Measurements from ENCODE around the gene FAM241A.
"Not testable (repeated sequence)": the region's sequence is repeated elsewhere in the genome, so short reads cannot be mapped to it uniquely, and the experiment has no call there.

Gene FAM241A

GRCh38 chr4:112184438-112184837, 39.2 kb downstream of the FAM241A start:
- Histone ChIP-seq H3K4me3 (ENCODE audit: low read length) (no peak overlapping the region), H3K4me1 (ENCODE audit: control insufficient read depth, insufficient read depth, low read length) (no peaks in the 10 kb centered on the region), H3K27ac (ENCODE audit: low read depth, low read length) (no peak overlapping the region), H3K9ac (ENCODE audit: low read length) (no peak overlapping the region), H3K27me3 (ENCODE audit: control insufficient read depth, insufficient read depth, low read length) (no peaks in the 10 kb centered on the region), H3K36me3 (ENCODE audit: control insufficient read depth, insufficient read depth, low read length) (no peaks in the 10 kb centered on the region)

- Histone ChIP-seq H3K4me1 (ENCODE audit: control insufficient read depth, insufficient read depth, low read length) (no peaks in the 10 kb centered on the region), H3K27me3 (ENCODE audit: control insufficient read depth, insufficient read depth, low read length) (no peaks in the 10 kb centered on the region), H3K36me3 (ENCODE audit: control insufficient read depth, insufficient read depth, low read length) (no peaks in the 10 kb centered on the region), H3K4me3 (ENCODE audit: low read length) (no peak overlapping the region), H3K27ac (ENCODE audit: low read depth, low read length) (no peak overlapping the region), H3K9ac (ENCODE audit: low read length) (no peak overlapping the region)
Observed at GRCh38 chr4:112185334-112185733, 40.1 kb downstream of the FAM241A start.

GRCh38 chr4:112185740-112186670, 40.8 kb downstream of the FAM241A start:
- Histone ChIP-seq H3K27me3 (ENCODE audit: control insufficient read depth, insufficient read depth, low read length) (no peaks in the 10 kb centered on the region), H3K27ac (ENCODE audit: low read depth, low read length) (no peak overlapping the region), H3K9ac (ENCODE audit: low read length) (no peak overlapping the region), H3K4me1 (ENCODE audit: control insufficient read depth, insufficient read depth, low read length) (no peaks in the 10 kb centered on the region), H3K4me3 (ENCODE audit: low read length) (no peak overlapping the region), H3K36me3 (ENCODE audit: control insufficient read depth, insufficient read depth, low read length) (no peaks in the 10 kb centered on the region)

GRCh38 chr4:112189754-112190153, 44.5 kb downstream of the FAM241A start:
- H3K27me3 ChIP-seq (ENCODE audit: control insufficient read depth, insufficient read depth, low read length): no peaks in the 10 kb centered on the region

GRCh38 chr4:112190684-112191083, 45.4 kb downstream of the FAM241A start:
- no peak overlapping the region for H3K27ac ChIP-seq (ENCODE audit: low read depth, low read length)
- no peak overlapping the region for H3K4me3 ChIP-seq (ENCODE audit: low read length)
- no peaks in the 10 kb centered on the region for H3K27me3 ChIP-seq (ENCODE audit: control insufficient read depth, insufficient read depth, low read length)
- no peaks in the 10 kb centered on the region for H3K36me3 ChIP-seq (ENCODE audit: control insufficient read depth, insufficient read depth, low read length)
- H3K9ac ChIP-seq (ENCODE audit: low read length): no peak overlapping the region
- H3K4me1 ChIP-seq (ENCODE audit: control insufficient read depth, insufficient read depth, low read length): no peaks in the 10 kb centered on the region

More at GRCh38 chr4:112189754-112190153, 44.5 kb downstream of the FAM241A start:
- no peak overlapping the region for H3K9ac ChIP-seq (ENCODE audit: low read length)
- no peaks in the 10 kb centered on the region for H3K4me1 ChIP-seq (ENCODE audit: control insufficient read depth, insufficient read depth, low read length)
- no peak overlapping the region for H3K4me3 ChIP-seq (ENCODE audit: low read length)
- H3K36me3 ChIP-seq (ENCODE audit: control insufficient read depth, insufficient read depth, low read length): no peaks in the 10 kb centered on the region
- H3K27ac ChIP-seq (ENCODE audit: low read depth, low read length): no peak overlapping the region

GRCh38 chr4:112196461-112196860, 51.2 kb downstream of the FAM241A start:
- H3K27ac ChIP-seq (ENCODE audit: low read depth, low read length): no peak overlapping the region
- H3K4me1 ChIP-seq (ENCODE audit: control insufficient read depth, insufficient read depth, low read length): no peaks in the 10 kb centered on the region
- no peaks in the 10 kb centered on the region for H3K36me3 ChIP-seq (ENCODE audit: control insufficient read depth, insufficient read depth, low read length)
- H3K27me3 ChIP-seq (ENCODE audit: control insufficient read depth, insufficient read depth, low read length): no peaks in the 10 kb centered on the region
- H3K4me3 ChIP-seq (ENCODE audit: low read length): no peak overlapping the region
- no peak overlapping the region for H3K9ac ChIP-seq (ENCODE audit: low read length)

- no peaks in the 10 kb centered on the region for H3K36me3 ChIP-seq (ENCODE audit: control insufficient read depth, insufficient read depth, low read length)
- H3K27me3 ChIP-seq (ENCODE audit: control insufficient read depth, insufficient read depth, low read length): no peaks in the 10 kb centered on the region
- H3K4me1 ChIP-seq (ENCODE audit: control insufficient read depth, insufficient read depth, low read length): no peaks in the 10 kb centered on the region
- H3K4me3 ChIP-seq (ENCODE audit: low read length): no peak overlapping the region
- H3K27ac ChIP-seq (ENCODE audit: low read depth, low read length): no peak overlapping the region
- no peak overlapping the region for H3K9ac ChIP-seq (ENCODE audit: low read length)
Observed at GRCh38 chr4:112199041-112199440, 53.8 kb downstream of the FAM241A start.

GRCh38 chr4:112201915-112202505, 56.8 kb downstream of the FAM241A start:
- no peak overlapping the region for H3K4me3 ChIP-seq (ENCODE audit: low read length)
- H3K27ac ChIP-seq (ENCODE audit: low read depth, low read length): no peak overlapping the region
- no peak overlapping the region for H3K9ac ChIP-seq (ENCODE audit: low read length)
- no peaks in the 10 kb centered on the region for H3K27me3 ChIP-seq (ENCODE audit: control insufficient read depth, insufficient read depth, low read length)
- H3K36me3 ChIP-seq (ENCODE audit: control insufficient read depth, insufficient read depth, low read length): no peaks in the 10 kb centered on the region
- H3K4me1 ChIP-seq (ENCODE audit: control insufficient read depth, insufficient read depth, low read length): no peaks in the 10 kb centered on the region

- no peak overlapping the region for H3K9ac ChIP-seq (ENCODE audit: low read length)
- H3K27ac ChIP-seq (ENCODE audit: low read depth, low read length): no peak overlapping the region
- H3K36me3 ChIP-seq (ENCODE audit: control insufficient read depth, insufficient read depth, low read length): no peaks in the 10 kb centered on the region
- H3K4me1 ChIP-seq (ENCODE audit: control insufficient read depth, insufficient read depth, low read length): no peaks in the 10 kb centered on the region
- H3K4me3 ChIP-seq (ENCODE audit: low read length): no peak overlapping the region
- no peaks in the 10 kb centered on the region for H3K27me3 ChIP-seq (ENCODE audit: control insufficient read depth, insufficient read depth, low read length)
Observed at GRCh38 chr4:112203593-112203992, 58.3 kb downstream of the FAM241A start.

GRCh38 chr4:112206431-112206830, 61.2 kb downstream of the FAM241A start:
- no peak overlapping the region for H3K4me3 ChIP-seq (ENCODE audit: low read length)
- no peak overlapping the region for H3K9ac ChIP-seq (ENCODE audit: low read length)
- no peak overlapping the region for H3K27ac ChIP-seq (ENCODE audit: low read depth, low read length)
- no peaks in the 10 kb centered on the region for H3K36me3 ChIP-seq (ENCODE audit: control insufficient read depth, insufficient read depth, low read length)
- no peaks in the 10 kb centered on the region for H3K27me3 ChIP-seq (ENCODE audit: control insufficient read depth, insufficient read depth, low read length)
- no peaks in the 10 kb centered on the region for H3K4me1 ChIP-seq (ENCODE audit: control insufficient read depth, insufficient read depth, low read length)

GRCh38 chr4:112208137-112209095, 63.2 kb downstream of the FAM241A start:
- not testable (repeated sequence) for H3K36me3 ChIP-seq (ENCODE audit: control insufficient read depth, insufficient read depth, low read length)

GRCh38 chr4:112210777-112211176, 65.5 kb downstream of the FAM241A start:
- H3K9ac ChIP-seq (ENCODE audit: low read length): no peak overlapping the region
- H3K4me1 ChIP-seq (ENCODE audit: control insufficient read depth, insufficient read depth, low read length): no peaks in the 10 kb centered on the region
- no peak overlapping the region for H3K4me3 ChIP-seq (ENCODE audit: low read length)
- H3K36me3 ChIP-seq (ENCODE audit: control insufficient read depth, insufficient read depth, low read length): no peaks in the 10 kb centered on the region
- H3K27me3 ChIP-seq (ENCODE audit: control insufficient read depth, insufficient read depth, low read length): no peaks in the 10 kb centered on the region
- H3K27ac ChIP-seq (ENCODE audit: low read depth, low read length): no peak overlapping the region

More at GRCh38 chr4:112208137-112209095, 63.2 kb downstream of the FAM241A start:
- H3K4me3 ChIP-seq (ENCODE audit: low read length); H3K27ac ChIP-seq (ENCODE audit: low read depth, low read length); H3K4me1 ChIP-seq (ENCODE audit: control insufficient read depth, insufficient read depth, low read length); H3K27me3 ChIP-seq (ENCODE audit: control insufficient read depth, insufficient read depth, low read length); H3K9ac ChIP-seq (ENCODE audit: low read length): not testable (repeated sequence)
